Measurements from ENCODE around the gene RNF112.

The RNF112 gene

DNA sequence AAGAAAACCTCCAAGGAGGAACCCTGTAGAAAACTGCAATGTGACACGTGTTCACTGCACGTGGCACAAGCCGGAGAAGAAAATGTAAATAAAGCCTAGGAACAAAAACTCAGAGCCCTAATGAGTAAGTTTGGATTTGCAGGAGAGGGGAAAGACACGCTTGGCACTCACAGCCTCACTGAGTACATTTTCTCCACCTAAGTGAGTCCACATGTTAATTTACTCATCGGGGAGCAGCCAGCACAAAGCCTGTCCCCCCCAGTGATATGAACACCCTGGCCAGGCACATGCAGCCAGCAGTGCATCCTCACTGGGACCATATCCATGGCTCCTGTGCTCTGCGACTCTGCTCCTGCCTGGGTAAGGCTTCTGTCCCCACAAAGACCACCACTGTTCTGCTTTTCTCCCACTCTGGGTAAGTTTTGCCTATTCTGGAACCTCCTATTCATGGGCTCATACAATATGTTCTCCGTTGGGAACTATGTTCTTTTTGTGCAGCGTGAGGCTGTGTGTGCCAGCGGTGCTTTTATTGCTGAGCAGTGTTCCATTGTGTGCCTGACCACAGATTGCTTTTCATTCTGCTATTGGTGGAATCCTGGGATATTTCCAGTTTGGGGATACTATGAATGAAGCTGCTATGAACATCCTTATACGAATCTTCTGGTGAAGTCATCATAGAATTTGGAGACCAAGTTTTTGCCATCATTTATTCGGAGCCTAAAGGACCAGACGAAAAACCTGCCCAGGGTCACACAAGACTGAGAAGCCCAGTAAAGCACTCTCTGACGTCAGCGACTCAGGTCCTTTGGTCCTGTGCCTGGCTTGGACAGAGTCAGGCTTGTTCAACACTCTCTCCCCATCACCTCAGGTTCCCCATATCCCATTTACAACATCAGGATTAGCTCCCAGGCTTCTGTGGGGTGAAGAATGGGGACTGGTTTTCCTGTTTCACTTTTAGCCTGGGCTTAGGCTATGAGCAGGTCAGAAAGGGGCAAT, 53.3 kb downstream of the RNF112 start (continued):
- TF ChIP-seq, protein P1, sequence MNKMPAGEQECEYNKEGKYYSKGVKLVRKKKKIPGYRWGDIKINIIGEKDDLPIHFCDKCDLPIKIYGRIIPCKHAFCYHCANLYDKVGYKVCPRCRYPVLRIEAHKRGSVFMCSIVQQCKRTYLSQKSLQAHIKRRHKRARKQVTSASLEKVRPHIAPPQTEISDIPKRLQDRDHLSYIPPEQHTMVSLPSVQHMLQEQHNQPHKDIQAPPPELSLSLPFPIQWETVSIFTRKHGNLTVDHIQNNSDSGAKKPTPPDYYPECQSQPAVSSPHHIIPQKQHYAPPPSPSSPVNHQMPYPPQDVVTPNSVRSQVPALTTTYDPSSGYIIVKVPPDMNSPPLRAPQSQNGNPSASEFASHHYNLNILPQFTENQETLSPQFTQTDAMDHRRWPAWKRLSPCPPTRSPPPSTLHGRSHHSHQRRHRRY (tag by site-specific recombination; IDR thresholded peaks at IDR 0.05): no peak
- TF ChIP-seq ZNF600 (tag by site-specific recombination; IDR thresholded peaks at IDR 0.05) (no peak), SETDB1 (IDR thresholded peaks at IDR 0.05; ENCODE audit: insufficient read length, low read length) (no peak), ZNF549 (tag by site-specific recombination; IDR thresholded peaks at IDR 0.05) (no peak), ZNF585B (tag by site-specific recombination; IDR thresholded peaks at IDR 0.05) (no peak), ZNF626 (tag by site-specific recombination; IDR thresholded peaks at IDR 0.05) (no peak), ZNF23 (tag by site-specific recombination; IDR thresholded peaks at IDR 0.05; ENCODE audit: borderline replicate concordance) (no peak), ZNF768 (tag by site-specific recombination; IDR thresholded peaks at IDR 0.05) (no peak)
- TF ChIP-seq, protein P2, sequence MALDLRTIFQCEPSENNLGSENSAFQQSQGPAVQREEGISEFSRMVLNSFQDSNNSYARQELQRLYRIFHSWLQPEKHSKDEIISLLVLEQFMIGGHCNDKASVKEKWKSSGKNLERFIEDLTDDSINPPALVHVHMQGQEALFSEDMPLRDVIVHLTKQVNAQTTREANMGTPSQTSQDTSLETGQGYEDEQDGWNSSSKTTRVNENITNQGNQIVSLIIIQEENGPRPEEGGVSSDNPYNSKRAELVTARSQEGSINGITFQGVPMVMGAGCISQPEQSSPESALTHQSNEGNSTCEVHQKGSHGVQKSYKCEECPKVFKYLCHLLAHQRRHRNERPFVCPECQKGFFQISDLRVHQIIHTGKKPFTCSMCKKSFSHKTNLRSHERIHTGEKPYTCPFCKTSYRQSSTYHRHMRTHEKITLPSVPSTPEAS (tag by site-specific recombination; IDR thresholded peaks at IDR 0.05): no peak
- TF ChIP-seq, protein P3, sequence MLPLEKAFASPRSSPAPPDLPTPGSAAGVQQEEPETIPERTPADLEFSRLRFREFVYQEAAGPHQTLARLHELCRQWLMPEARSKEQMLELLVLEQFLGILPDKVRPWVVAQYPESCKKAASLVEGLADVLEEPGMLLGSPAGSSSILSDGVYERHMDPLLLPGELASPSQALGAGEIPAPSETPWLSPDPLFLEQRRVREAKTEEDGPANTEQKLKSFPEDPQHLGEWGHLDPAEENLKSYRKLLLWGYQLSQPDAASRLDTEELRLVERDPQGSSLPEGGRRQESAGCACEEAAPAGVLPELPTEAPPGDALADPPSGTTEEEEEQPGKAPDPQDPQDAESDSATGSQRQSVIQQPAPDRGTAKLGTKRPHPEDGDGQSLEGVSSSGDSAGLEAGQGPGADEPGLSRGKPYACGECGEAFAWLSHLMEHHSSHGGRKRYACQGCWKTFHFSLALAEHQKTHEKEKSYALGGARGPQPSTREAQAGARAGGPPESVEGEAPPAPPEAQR (tag by site-specific recombination; IDR thresholded peaks at IDR 0.05): no peak

Data from HEK293 (cell line).